GM20000 (cell line): ENCODE data around the gene PRKAG3.
"Not testable (repeated sequence)": the region's sequence is repeated elsewhere in the genome, so short reads cannot be mapped to it uniquely, and the experiment has no call there.

Source experiments
- DNase-seq: peaks from one replicate; pipeline ENCODE4 v3.0.0; 2012; ENCODE audit warnings: low spot score
- CTCF ChIP-seq: IDR thresholded peaks from 2 replicates; pipeline ENCODE4 v1.5.1; 2012; ENCODE audit warnings: mild to moderate bottlenecking, control low read depth; ENCODE audit errors: extremely low read depth, missing control alignments

The PRKAG3 gene

GRCh38 chr2:218850796-218851195 lies 19.2 kb upstream of the PRKAG3 start:
- DNase-seq, result no peak
- TF ChIP-seq CTCF, result no peak

- no peak for TF ChIP-seq CTCF
- DNase-seq, result no peak
Measured at GRCh38 chr2:218849721-218850120, 18.1 kb upstream of the PRKAG3 start.

GRCh38 chr2:218846963-218847362 lies 15.4 kb upstream of the PRKAG3 start:
- DNase-seq, result not testable (repeated sequence)

- DNase-seq, result not testable (repeated sequence)
Measured at GRCh38 chr2:218844334-218844733, 12.7 kb upstream of the PRKAG3 start.

GRCh38 chr2:218839888-218840287 lies 8.3 kb upstream of the PRKAG3 start:
- DNase-seq, result no peak
- TF ChIP-seq CTCF, result no peak

- DNase-seq, result no peak
- TF ChIP-seq CTCF, result no peak
Measured at GRCh38 chr2:218839430-218839829, 7.8 kb upstream of the PRKAG3 start.

GRCh38 chr2:218837495-218837894 lies 5.9 kb upstream of the PRKAG3 start:
- no peak for TF ChIP-seq CTCF
- no peak for DNase-seq

- no peak for DNase-seq
- TF ChIP-seq CTCF, result no peak
Measured at GRCh38 chr2:218834685-218835084, 3.1 kb upstream of the PRKAG3 start.
